Upper lobe of left lung (tissue), 6 donors: ENCODE measurements around the gene PNPLA5. TPM values are rescaled to one million over a fixed set of nuclear protein-coding genes. Genes with fewer than 3 reads are reported as not detected.
A peak's percentile ranks its signal among the peaks of the same experiment; 100 is the strongest.

ENCODE experiments used
- ATAC-seq, 2 donors: fragments of 200-7000 bp; cut with Tn5 transposase; one replicate each; pipeline ENCODE4 v1.9.1; 2022; ENCODE audit warnings: mild to moderate bottlenecking in 2 of 2, moderate library complexity in 2 of 2; ENCODE audit not compliant: low FRiP score in 2 of 2
- DNase-seq, 2 donors: peaks; one replicate each; pipeline ENCODE4 v3.0.0-alpha.2; 2019 to 2020
- H3K27ac ChIP-seq, 4 donors: fragments of 200-600 bp; sonication (generic); one replicate each; pipeline ENCODE4 v1.5.1; 2016 to 2019
- H3K27me3 ChIP-seq, 4 donors: fragments of 200-600 bp; sonication (generic); one replicate each; pipeline ENCODE4 v1.5.1; 2017 to 2019
- H3K36me3 ChIP-seq, 4 donors: fragments of 200-600 bp; sonication (generic); one replicate each; pipeline ENCODE4 v1.5.1; 2016 to 2019
- H3K4me1 ChIP-seq, 4 donors: fragments of 200-600 bp; sonication (generic); one replicate each; pipeline ENCODE4 v1.5.1; 2018 to 2019
- H3K4me3 ChIP-seq, 4 donors: fragments of 200-600 bp; sonication (generic); one replicate each; pipeline ENCODE4 v1.5.1; 2017 to 2019; ENCODE audit warnings: mild to moderate bottlenecking in 2 of 4, moderate library complexity in 1 of 4
- H3K9me3 ChIP-seq, 4 donors: fragments of 200-600 bp; sonication (generic); one replicate each; pipeline ENCODE4 v1.5.1; 2018 to 2019
- CTCF ChIP-seq, 6 experiments: fragments of 450-650 bp in 4 of 6; fragments of 200-600 bp in 2 of 6; sonication (generic) in 2 of 6; IDR thresholded peaks; one replicate each; pipeline ENCODE4 v1.5.1; 2016 to 2019; ENCODE audit warnings: antibody characterized with exemption in 6 of 6
- EP300 ChIP-seq, 4 donors: sonication (generic); formaldehyde crosslinking; IDR thresholded peaks; one replicate each; pipeline ENCODE4 v1.5.1; 2017; ENCODE audit warnings: antibody characterized with exemption in 4 of 4, control low read depth in 2 of 4
- POLR2A ChIP-seq, 4 donors: fragments of 450-650 bp; IDR thresholded peaks; one replicate each; pipeline ENCODE4 v1.5.1; 2016 to 2017; ENCODE audit warnings: antibody characterized with exemption in 4 of 4, mild to moderate bottlenecking in 2 of 4
- POLR2AphosphoS5 ChIP-seq, 2 donors: sonication (generic); formaldehyde crosslinking; IDR thresholded peaks; one replicate each; pipeline ENCODE4 v1.5.1; 2017; ENCODE audit warnings: antibody characterized with exemption in 2 of 2
- WGBS, 2 donors: methylation state at CpG; one replicate each; pipeline ENCODE4 v1.1.5; 2017 to 2018; 5-methylcytosine and 5-hydroxymethylcytosine counted together
- total RNA-seq, 6 donors: library from RNA; depleted of rRNA in 4 of 6; stranded (reverse); fragments of >200 nt in 4 of 6; gene quantifications; one replicate each; pipeline versions ENCODE4 v1.1.0 to v1.2.1, GENCODE V29; 2016 to 2021
- donor health status: DM: no; HTN: no; CAD: no; lungs with moderate emphysema.
- donor health status: DM: no; HTN: yes; CAD: no; lungs with severe emphysema.

PNPLA5 gene
- total RNA-seq, 6 donors from 2014 or later = not detected

GRCh38 chr22:43922123-43922522 is 30.3 kb upstream of the PNPLA5 start:
- Histone ChIP-seq H3K36me3 (no peaks in the 10 kb centered on the region), H3K9me3 (no peaks in the 10 kb centered on the region), H3K27ac (no peak overlapping the region), H3K4me1 (peaks cover 9 to 17% (median 13%) of the 10 kb centered on the region in 4 donors), H3K4me3 (no peak overlapping the region), H3K27me3 (peaks cover 0 to 14% (median 6%) of the 10 kb centered on the region in 4 donors)
- WGBS, 2 donors = 68 to 86% methylated on average over 1 to 3 of the region's 3 CpGs
- DNase-seq = no peak
- TF ChIP-seq CTCF (IDR thresholded peaks at IDR 0.05) = no peak
- TF ChIP-seq POLR2A (IDR thresholded peaks at IDR 0.05) = no peak
- TF ChIP-seq EP300 (IDR thresholded peaks at IDR 0.05) = no peak
- TF ChIP-seq POLR2AphosphoS5 (IDR thresholded peaks at IDR 0.05) = no peak
- no peak for ATAC-seq

- Histone ChIP-seq H3K36me3 (no peaks in the 10 kb centered on the region), H3K27me3 (peaks cover 0 to 14% (median 6%) of the 10 kb centered on the region in 4 donors), H3K4me1 (peaks cover 9 to 17% (median 13%) of the 10 kb centered on the region in 4 donors), H3K9me3 (no peaks in the 10 kb centered on the region), H3K4me3 (no peak overlapping the region), H3K27ac (no peak overlapping the region)
- WGBS, 2 donors = 40 to 55% methylated on average over 1 to 4 of the region's 4 CpGs
- TF ChIP-seq CTCF (IDR thresholded peaks at IDR 0.05) = no peak
- TF ChIP-seq POLR2A (IDR thresholded peaks at IDR 0.05) = no peak
- TF ChIP-seq EP300 (IDR thresholded peaks at IDR 0.05) = no peak
- no peak for ATAC-seq
- no peak for DNase-seq
These were observed 29.6 kb upstream of the PNPLA5 start for GRCh38 chr22:43921370-43921769.

- peaks cover 8 to 16% (median 12%) of the 10 kb centered on the region in 4 donors for H3K4me1 ChIP-seq
- H3K27ac ChIP-seq = no peak overlapping the region
- DNase-seq (no peak), ATAC-seq (no peak)
- peaks cover 0 to 8% (median 5%) of the 10 kb centered on the region in 4 donors for H3K27me3 ChIP-seq
- no peaks in the 10 kb centered on the region for H3K36me3 ChIP-seq
- no peaks in the 10 kb centered on the region for H3K9me3 ChIP-seq
- TF ChIP-seq POLR2AphosphoS5 (IDR thresholded peaks at IDR 0.05) (no peak), POLR2A (IDR thresholded peaks at IDR 0.05) (no peak), CTCF (IDR thresholded peaks at IDR 0.05) (no peak), EP300 (IDR thresholded peaks at IDR 0.05) (no peak)
- 80 to 82% methylated on average over 14 to 16 of the region's 16 CpGs for WGBS, 2 donors
- no peak overlapping the region for H3K4me3 ChIP-seq
These were observed 27.5 kb upstream of the PNPLA5 start for GRCh38 chr22:43919106-43919973.

GRCh38 chr22:43917521-43917920 is 25.7 kb upstream of the PNPLA5 start:
- DNase-seq (peak in 1 of 2 donors; percentile 28), ATAC-seq (no peak)
- TF ChIP-seq EP300 (IDR thresholded peaks at IDR 0.05) = no peak
- no peak for TF ChIP-seq POLR2AphosphoS5 (IDR thresholded peaks at IDR 0.05)
- TF ChIP-seq POLR2A (IDR thresholded peaks at IDR 0.05) = no peak
- TF ChIP-seq CTCF (IDR thresholded peaks at IDR 0.05) = no peak
- no peaks in the 10 kb centered on the region for H3K9me3 ChIP-seq
- no peaks in the 10 kb centered on the region for H3K4me1 ChIP-seq
- H3K36me3 ChIP-seq = no peaks in the 10 kb centered on the region
- no peaks in the 10 kb centered on the region for H3K27me3 ChIP-seq
- 61 to 84% methylated on average over 6 of the region's 6 CpGs for WGBS, 2 donors
- H3K4me3 ChIP-seq = no peak overlapping the region
- no peak overlapping the region for H3K27ac ChIP-seq
